ENCODE data around the gene ABCD1. TPM values are rescaled to one million over a fixed set of nuclear protein-coding genes. Genes with fewer than 3 reads are reported as not detected.
"Not testable (repeated sequence)": the region's sequence is repeated elsewhere in the genome, so short reads cannot be mapped to it uniquely, and the experiment has no call there.

Gene ABCD1
- polyA plus RNA-seq (ENCODE audit: insufficient read length in 4 of 4), result 1 to 10 TPM; 7.8 to 9.8 (median 8.8) TPM

DNA sequence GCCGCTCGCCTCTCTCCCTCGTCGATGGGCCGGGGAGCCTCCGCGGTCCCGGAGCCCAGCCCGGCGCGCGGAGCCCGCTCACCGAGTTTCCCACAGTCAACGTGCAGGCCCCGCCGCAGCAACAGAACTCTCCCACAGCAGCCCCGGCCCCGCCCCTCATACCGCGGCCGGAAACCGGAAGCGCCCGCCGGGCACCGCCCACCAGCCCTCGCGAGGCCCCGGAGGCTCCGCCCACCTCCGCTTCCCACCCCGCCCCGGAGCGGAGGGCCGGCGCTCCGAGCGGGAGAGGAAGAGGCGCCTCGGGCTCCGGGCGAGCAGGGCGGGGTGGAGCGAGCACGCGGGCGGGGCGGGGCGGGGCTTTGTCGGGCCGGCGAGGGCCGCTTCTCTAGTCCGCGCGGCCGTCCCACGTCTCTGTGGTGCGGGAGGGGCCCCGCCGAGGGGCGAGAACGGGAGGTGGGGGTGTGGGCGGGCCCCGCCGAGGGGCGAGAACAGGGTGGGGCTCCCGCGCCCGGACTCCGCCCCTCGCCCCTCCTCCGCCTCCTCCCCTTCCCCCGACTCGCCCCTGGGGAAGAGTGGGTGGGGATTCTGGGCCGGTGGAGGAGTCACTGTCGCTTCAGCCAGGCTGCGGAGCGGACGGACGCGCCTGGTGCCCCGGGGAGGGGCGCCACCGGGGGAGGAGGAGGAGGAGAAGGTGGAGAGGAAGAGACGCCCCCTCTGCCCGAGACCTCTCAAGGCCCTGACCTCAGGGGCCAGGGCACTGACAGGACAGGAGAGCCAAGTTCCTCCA lies at the start of gene ABCD1, which contains the start of gene BCAP31:
Gene ABCD1 (plus strand): TSS at position 605 of the 787 bp plus-strand sequence. CDS start 411 bp downstream, outside the sequence.
Gene BCAP31 (minus strand): TSS at position 136 of the 787 bp plus-strand sequence. CDS start 1,143 bp downstream, outside the sequence.
- DNase-seq (ENCODE audit: low read depth in 4 of 4, low spot score in 2 of 4), result peak in 3 of 4 donors; percentile 63 to 73 (median 68)

DNA sequence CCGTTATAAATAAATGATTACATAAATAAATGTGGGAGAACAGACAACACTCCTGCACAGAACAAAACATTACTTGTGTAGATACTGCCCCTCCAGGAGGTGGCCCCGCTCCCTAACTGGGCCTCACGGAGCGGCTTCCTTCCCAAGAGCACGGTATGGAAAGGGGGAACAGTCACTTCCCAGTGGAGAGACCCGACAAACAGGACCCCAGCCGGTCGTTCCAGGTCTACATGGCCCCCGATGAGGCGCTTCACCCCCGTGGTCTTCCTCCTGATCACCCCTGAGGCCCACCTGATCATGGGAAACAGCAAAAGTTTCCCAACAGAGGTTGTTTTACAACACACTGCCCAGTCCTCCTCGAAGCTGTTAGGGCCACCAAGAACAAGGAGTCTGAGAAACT lies 43.5 kb upstream of the ABCD1 start:
- no peak for DNase-seq (ENCODE audit: low read depth in 4 of 4, low spot score in 2 of 4)

DNA sequence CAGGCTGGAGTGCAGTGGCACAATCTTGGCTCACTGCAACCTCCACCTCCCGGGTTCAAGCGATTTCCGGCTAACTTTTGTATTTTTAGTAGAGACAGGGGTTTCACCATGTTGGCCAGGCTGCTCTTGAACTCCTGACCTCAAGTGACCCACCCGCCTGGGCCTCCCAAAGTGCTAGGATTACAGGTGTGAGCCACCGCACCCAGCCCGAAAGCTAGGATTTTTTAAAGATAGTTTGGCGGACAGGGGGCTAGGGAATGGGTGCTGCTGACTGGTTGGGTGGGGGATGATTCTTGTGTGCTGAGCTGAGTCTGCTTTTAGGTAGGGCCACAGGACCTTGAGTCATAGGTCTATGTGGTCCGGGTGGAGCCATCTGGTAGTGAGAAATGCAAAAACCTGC lies 41.2 kb upstream of the ABCD1 start:
- DNase-seq (ENCODE audit: low read depth in 4 of 4, low spot score in 2 of 4), result not testable (repeated sequence)

DNA sequence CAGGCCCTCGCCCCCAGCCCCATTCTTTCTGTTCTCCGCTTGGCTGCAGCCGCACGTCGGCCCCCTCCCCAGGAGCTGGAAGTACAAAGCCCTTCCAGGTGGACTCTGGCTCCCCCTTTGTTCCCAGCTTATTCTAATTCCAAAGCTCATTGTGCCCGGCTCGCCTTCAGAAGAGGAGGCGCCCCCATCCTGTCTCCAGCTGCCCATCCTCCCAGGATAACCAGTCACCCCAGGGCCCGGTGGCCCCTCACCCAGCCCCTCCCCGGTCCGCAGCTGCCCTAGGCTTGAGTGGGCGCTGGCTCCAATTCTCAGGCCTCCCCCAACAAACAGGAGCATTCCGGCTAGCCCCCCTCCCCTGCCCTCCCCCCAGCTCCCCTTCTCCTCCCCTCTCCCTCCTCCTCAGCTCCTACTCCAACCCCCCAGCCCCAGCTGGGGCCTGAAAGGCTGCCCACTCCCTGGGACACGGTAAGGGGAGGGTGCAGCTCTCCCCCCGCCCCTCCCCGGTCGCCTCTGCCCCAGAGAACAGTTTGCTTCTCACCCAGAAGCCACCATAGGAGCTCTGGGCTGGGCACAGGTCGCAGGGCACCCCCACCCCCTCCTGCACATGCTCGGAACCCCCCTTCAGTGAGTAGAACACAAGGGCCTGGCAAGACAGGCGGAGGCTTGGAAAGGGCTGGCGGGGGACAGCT lies 40.0 kb upstream of the ABCD1 start:
- no peak for DNase-seq (ENCODE audit: low read depth in 4 of 4, low spot score in 2 of 4)

DNA sequence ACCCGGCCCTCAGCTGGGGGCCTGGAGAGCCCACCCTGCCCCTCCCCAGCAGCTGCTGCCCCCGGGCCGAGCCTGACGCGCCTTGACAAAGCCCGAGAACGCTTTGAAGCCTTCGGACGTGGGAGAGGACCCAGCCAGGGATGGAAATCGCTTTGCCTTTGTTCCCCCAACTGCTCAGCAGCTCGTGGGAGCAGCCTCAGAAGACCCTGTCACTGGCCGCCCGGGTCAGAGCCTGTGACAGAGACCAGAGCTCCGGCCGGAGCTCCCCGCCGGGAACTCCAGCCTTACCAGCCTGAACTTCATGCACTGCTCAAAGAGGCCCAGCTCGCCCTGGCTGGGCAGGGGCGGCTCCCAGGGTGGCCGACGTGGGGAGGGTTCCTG lies 39.5 kb upstream of the ABCD1 start:
- DNase-seq (ENCODE audit: low read depth in 4 of 4, low spot score in 2 of 4), result no peak

DNA sequence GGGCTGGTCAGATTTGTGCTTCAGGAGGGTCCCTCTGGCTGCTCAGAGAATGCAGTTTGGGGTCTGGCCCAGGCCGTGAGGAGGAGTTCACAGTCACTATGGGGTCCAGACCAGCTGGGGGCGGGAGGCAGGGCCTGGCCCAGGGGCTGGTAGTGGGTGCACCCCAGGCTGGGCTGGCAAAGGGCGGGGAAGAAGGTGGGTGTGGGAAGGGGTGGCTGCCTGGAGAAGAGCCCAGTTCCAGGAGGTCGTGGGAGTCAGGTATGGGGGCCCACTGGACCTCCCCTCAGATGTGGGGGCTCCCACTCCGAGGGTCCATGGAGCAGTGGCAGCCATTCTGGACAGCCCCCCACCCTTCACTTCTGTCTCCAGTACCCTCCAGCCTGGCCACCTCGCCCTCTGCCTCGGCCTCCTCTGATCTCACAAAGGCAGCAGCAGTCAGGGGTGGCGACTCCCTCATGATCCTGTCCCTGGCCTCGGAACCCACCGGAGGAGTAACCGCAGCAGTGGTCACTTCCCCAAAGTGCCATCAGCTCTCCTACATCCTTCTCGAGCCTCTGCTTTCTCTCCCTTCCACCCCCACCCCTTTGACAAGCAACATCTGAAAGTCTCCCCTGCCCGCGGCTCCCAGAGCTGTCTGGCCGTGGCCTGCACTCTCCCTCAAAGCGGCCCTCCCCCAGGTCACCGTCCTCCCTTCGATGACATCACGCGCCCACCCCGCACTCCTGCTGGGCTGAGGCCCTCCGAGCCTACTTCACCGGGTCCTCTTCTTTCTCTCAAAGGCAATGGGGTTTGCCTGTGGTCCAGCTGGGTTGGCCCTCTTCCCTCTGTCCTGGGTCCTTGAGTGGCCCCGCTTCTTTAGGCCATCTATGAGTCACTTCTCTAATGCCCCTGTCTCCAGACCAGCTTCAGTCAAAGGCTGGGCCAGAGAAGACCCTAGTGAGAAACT lies 38.6 kb upstream of the ABCD1 start:
- DNase-seq (ENCODE audit: low read depth in 4 of 4, low spot score in 2 of 4), result no peak

DNA sequence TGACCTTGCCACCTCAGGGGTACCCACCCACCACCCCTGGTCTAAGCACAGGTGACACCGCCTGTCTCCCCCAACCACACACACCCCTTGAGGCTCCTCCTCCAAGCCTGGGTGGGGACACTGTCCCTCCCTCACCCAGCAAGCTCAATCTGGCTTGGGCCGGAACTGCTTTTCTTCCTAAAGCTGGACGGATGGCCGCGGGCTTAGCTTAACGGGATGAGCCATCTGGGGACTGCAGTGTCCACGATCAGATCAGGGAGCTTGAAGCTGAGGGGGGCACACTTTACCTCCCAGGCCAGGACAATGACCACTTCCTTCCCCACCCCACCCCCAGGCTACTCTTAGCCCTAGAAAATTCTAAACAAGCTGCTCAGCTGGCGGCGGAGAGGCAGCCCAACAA lies 37.9 kb upstream of the ABCD1 start:
- DNase-seq (ENCODE audit: low read depth in 4 of 4, low spot score in 2 of 4), result no peak

DNA sequence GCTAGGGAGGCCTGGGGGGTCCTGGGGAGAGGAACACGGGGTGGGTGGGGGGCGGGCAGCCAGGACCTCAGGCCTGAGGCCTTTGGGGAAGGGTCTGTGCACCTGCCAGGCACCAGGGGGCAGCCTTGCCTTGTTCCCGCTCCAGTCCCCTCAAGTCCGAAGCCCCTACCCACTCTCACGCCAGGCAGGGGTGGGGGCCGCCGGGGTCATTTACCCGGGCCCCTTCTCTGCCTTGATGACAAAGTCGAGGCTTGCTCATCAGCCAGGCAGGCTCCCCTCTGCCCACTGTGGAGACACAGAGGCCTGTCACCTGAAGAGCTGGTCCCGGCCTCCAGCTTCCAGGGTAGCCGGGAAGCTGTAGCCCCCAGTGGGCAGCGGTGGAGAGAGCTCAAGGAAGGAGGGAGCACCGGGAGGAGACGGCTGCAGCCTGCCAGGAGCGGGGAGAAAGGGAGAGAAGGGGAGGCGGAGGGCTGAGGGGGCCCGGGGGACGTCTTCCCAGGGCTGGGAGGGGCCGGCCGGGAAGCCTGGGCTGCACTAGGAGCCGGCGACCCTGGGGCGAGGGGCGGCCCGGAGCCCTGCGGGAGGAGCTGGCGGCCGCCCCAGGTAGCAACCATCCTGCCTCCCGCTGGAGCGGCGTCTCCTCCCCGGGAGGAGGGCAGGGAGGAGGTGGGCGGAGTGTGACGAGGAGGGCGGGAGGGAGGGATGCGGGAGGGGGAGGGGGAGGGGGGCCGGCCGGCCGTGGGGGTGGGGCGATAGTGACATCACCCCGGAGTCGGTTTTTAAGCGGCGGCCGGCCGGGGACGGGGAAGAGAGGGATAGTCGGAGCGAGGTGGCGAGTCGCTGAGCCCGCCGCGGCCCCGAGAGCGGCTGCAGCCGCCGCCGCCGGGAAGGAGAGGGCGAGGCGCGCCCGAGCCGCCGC lies 37.3 kb upstream of the ABCD1 start, which contains the start of gene SLC6A8:
Gene SLC6A8 (plus strand): TSS at position 806 of the 919 bp plus-strand sequence. CDS start 649 bp downstream, outside the sequence.
- DNase-seq (ENCODE audit: low read depth in 4 of 4, low spot score in 2 of 4), result no peak

DNA sequence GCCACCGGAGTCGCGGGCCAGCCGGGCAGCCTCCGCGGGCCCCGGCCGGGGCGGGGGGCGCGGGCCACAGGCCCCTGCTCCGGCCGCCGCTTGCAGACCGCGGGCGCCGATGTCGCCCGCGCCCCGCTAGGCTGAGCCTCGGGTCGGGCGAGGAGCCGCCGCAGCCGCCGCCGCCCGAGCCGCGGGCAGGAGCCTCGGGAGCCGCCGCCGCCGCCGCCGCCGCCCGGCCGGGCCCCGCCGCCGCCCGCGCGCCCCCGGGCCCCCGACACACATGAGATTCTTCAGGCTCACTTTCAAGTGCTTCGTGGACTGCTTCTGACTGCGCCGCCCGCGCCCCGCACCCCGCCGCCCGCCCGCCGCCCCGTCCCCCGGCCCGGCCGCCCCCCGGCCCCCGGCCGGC lies 36.6 kb upstream of the ABCD1 start:
- no peak for DNase-seq (ENCODE audit: low read depth in 4 of 4, low spot score in 2 of 4)

DNA sequence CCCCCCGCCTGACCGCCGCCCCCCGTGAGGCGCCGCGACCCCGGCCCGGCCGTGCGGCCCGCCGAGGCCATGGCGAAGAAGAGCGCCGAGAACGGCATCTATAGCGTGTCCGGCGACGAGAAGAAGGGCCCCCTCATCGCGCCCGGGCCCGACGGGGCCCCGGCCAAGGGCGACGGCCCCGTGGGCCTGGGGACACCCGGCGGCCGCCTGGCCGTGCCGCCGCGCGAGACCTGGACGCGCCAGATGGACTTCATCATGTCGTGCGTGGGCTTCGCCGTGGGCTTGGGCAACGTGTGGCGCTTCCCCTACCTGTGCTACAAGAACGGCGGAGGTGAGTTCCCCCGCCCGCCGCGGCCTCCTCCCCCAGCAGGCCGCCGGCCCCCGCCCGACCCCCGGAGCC lies 36.1 kb upstream of the ABCD1 start:
- no peak for DNase-seq (ENCODE audit: low read depth in 4 of 4, low spot score in 2 of 4)

DNA sequence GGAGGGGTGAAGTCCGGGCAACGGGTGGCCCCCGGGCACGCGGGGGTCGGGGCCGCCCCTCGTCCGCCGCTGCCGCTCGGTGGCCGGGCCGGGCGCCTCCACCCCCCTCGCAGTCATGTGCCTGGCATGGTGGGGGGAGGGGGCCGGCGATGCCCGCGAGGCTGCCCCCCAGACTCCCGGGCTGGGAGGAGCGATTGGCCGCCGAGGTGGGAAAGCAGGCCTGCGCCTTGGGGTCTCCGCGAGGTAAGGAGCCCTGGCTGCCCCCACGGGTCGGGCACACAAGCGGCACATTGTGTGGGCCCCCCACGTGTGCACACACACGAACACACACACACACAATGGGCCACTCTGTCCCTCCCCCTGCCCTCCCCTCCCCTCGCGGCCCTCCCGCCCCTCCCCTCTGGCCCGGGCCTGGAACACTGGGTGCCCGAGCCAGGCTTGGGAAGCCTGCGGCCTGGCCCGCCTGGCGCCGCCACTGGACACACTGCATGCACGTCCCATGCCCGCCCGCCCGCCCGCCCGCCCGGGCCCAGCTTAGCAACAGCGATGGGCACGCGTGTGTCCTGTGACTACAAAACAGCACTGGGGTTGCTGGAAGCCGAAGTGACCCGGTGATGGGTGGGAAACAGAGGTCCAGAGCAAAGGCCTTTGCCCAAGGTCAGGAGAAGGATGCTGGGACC lies 35.6 kb upstream of the ABCD1 start:
- no peak for DNase-seq (ENCODE audit: low read depth in 4 of 4, low spot score in 2 of 4)

DNA sequence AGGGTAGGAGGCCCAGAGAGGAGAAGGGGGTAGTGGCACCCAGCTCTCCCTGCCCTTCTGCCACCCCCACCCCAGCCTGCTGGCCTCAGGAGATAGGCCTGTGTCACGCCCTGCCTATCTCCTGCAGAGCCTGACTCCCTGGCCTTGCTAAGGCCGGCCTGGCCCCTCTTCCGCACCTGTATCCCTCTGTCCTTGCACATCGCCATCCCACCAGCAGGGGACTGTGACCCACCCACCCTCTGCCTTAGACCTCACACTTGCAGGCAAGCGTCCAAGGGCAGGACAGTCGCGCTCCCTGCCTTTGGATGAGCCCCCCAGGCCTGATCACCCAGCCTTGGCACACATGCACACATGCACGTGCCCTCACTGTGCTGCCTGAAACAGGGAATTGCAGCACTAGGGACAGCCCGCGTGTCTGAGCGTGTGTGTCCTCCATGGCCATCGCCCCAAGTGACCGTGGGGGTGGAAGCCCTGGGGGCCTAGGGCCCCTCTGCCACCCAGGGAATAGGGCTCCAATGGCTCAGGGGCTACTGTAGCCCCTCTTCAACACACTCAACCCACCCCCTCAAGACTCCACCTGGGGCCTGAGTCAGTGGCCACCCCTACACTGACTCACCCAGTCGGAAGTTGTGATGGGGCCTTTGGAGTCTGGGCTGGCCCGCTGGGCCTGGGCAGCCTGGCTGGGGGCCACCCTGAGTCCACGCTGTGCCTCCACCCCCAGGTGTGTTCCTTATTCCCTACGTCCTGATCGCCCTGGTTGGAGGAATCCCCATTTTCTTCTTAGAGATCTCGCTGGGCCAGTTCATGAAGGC lies 34.8 kb upstream of the ABCD1 start:
- no peak for DNase-seq (ENCODE audit: low read depth in 4 of 4, low spot score in 2 of 4)

DNA sequence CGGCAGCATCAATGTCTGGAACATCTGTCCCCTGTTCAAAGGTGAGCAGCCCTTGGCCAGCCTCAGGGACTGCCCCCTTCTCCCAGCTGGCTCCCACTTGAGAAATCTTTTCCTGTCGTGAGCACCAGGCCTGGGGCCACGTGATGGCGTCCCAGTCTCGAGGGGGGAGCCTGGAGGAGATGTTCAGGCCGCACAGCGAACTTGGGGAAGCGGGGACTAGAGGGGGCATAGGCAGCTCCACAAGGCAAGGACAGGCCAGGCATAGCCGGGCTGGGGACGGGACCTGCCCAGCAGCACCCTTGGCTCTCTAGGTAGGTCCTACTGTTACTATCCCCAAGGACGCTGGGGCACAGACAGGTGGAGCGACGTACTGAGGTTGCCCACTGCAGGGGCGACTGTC lies 34.2 kb upstream of the ABCD1 start:
- no peak for DNase-seq (ENCODE audit: low read depth in 4 of 4, low spot score in 2 of 4)

DNA sequence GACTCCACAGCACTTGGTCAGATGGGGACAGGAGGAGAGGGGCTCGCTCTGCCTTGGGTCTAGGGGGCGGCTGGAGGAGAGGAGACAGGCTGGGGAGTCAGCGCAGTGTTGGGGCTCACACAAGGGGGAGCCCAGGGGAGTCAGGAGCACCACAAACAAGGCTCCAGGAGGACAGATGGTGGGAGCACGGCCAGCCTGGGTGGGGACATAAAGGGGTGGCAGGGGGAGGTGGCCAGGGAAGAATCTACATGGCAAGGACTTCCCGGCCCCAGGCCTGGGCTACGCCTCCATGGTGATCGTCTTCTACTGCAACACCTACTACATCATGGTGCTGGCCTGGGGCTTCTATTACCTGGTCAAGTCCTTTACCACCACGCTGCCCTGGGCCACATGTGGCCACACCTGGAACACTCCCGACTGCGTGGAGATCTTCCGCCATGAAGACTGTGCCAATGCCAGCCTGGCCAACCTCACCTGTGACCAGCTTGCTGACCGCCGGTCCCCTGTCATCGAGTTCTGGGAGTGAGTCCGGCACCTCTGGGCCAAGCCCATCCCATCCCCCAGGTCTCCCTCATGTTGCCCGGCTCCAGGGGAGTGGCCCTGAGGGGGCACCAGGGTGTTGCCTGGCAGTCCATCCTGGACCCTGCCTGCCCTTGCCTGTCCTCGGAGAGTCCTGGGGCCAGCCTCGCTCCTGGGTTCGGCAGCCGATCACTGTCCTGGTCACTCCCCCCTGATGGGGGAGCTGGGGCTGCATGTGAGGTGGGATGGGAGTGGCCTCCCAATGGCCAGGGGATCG lies 33.4 kb upstream of the ABCD1 start:
- DNase-seq (ENCODE audit: low read depth in 4 of 4, low spot score in 2 of 4), result not testable (repeated sequence)

DNA sequence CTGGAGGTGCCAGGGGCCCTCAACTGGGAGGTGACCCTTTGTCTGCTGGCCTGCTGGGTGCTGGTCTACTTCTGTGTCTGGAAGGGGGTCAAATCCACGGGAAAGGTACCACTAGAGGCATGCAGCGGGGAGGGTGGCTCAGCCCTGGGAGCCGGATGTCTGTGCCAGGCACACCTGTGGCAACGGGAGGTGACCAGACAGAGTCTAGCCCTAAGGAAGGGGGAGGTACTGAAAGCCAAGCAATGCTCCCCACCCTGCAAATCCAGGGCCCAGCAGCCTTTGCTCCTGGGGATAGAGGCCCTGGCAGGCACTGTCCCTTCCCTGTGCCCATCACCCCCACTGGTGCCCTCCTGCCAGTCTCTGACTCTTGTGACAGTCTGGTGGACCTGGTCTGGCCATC lies 32.7 kb upstream of the ABCD1 start:
- DNase-seq (ENCODE audit: low read depth in 4 of 4, low spot score in 2 of 4), result no peak

DNA sequence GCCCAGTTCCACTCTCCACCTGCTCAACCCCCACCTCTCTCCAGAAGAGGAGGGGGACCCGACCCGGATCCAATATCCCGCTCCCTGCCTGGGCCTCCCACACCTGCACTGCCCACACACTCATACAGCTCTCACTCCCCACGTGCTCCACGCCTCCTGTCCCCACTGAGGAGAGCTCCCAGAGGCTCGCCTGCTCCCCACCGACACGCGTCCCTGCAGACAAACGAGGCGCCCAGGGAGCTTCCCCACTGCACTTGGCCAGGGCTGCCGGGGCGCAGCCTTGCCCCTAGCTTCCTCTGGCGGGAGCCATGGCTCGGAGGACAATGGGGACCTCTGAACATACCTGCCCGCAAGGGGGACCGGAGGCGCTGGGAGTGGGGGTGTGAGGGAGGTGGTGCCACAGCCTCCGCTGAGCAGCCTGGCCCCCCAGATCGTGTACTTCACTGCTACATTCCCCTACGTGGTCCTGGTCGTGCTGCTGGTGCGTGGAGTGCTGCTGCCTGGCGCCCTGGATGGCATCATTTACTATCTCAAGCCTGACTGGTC lies 32.0 kb upstream of the ABCD1 start:
- no peak for DNase-seq (ENCODE audit: low read depth in 4 of 4, low spot score in 2 of 4)

Measured in left renal cortex interstitium (tissue), 4 donors.